HG03135 (cell line): Measurements from ENCODE around the gene SH2D3A.

Source experiments
- ATAC-seq: cut with Tn5 transposase; IDR thresholded peaks from one replicate; pipeline ENCODE4 v1.9.1; 2021; ENCODE audit warnings: mild to moderate bottlenecking, moderate library complexity; ENCODE audit not compliant: unreplicated experiment

SH2D3A gene

DNA sequence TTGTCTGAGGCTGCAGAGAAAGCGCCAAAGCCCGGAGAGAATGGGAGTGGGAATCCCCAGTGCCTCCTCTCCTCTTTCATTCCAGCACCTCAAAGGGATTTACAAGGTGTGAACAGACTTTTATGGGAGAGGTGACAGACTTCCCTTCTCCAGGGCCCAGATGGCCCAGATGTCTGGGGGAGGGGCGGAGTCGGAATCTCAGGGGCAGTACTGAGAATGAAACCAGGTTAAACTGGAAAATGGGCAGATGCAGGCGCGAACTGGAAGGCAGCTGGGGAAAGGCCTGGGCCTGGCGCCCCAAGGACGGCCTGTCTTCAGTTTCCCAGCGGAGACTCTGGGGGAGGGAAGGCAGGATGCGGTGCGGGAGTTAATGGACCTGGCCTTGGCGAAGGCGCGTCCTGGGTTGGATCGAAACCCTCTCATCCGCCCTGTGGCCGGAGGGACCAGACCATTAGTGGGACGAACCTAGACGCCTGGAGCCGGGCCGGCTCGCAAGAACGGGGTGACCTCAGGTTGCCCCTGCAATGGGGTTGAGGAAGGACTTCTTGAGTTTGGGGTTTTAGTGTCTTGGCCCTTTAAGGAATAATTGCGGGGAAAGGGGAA is 28.3 kb downstream of the SH2D3A start:
- no peak for ATAC-seq

DNA sequence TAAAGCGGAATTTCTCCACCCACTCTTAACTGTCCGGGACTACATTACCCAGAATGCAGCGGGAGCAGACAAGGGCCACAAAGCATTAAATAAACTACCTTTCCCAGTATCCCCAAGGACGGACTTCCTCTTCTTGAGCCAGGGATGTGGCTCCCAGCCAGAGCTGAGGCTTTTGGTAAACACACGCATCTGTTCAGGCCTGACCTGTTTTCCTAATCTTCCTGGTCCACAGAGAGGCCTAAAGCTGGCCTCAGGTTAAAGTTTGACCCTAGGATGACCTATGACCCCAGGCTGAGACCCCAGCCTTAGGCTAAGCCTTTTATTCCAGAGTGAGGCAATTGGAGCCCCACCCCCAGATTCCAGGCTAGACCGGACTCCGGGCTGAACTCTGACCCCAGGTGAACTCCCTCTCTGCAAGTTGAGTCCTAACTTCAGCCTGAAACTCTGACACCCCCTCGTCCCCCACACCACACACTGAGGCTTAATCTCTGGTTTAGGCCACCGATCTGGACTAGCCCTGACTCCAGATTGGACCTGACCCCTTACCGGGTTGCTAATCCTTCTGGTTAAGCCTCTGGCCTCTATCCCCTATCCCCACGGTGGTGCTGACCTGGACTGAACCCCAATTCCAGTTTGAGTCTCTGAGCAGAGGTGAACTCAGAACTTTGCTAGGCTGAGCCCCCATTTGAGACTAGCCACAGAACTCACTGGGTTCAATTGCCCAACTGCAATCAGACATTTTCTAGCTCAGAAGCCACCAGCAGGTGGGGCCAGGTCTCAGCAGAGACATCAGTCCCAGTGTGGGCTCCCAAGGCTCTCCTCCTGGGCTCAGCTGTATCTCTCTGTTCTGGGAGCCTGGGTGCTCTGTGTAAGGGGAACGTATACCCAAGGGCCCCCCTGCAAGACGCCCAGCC is 29.1 kb downstream of the SH2D3A start:
- ATAC-seq, result no peak

DNA sequence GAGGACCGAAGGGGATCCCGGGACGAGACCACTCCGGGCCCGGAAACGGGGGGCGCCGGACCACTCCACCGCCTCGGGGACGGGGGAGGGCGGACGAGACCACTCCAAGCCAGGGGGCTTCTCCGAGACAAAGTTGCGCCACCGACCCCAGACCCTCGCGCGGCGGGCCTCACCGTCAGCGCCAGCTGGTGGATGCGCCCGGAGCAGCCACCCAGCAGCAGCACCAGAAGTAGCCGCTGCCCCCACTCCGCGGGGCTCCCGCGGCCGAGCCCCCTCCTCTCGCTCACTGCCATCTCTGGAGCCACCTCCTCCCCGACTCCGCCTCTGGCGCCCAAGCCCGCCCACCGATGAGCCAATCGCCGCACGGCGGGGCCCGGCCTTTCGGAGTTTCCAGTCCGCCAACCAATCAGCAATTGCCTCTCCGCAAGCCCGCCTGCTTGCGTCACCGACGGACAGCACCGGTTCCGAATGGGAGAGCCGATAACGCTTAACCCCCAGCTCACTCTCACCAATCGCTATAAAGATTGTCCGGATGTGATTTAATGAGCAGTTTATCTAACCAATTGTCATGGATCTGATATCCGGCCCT is 29.9 kb downstream of the SH2D3A start, which contains the start of gene GPR108:
Gene GPR108 (minus strand): TSS at position 297 of the 589 bp plus-strand sequence. CDS start 4 bp downstream, at position 293.
- peak; percentile 56 for ATAC-seq

DNA sequence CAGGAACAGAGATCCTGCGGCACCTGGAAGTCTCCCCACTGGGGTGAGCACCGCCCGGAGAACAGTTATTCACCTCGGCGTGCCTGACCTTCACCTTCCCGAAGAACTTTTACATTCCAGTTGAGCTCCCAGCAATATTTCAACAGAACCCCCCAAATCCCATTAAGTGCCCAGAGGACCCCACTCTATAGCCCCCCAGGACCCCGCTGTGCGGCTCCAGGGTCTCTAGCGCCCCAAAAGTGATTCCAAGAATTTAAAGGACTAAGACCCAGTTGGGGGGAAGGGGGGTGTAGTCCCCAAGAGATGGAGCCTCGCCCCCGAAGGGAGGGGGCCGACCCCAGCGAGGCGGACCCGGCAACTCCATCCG is 30.3 kb downstream of the SH2D3A start:
- ATAC-seq, result no peak

DNA sequence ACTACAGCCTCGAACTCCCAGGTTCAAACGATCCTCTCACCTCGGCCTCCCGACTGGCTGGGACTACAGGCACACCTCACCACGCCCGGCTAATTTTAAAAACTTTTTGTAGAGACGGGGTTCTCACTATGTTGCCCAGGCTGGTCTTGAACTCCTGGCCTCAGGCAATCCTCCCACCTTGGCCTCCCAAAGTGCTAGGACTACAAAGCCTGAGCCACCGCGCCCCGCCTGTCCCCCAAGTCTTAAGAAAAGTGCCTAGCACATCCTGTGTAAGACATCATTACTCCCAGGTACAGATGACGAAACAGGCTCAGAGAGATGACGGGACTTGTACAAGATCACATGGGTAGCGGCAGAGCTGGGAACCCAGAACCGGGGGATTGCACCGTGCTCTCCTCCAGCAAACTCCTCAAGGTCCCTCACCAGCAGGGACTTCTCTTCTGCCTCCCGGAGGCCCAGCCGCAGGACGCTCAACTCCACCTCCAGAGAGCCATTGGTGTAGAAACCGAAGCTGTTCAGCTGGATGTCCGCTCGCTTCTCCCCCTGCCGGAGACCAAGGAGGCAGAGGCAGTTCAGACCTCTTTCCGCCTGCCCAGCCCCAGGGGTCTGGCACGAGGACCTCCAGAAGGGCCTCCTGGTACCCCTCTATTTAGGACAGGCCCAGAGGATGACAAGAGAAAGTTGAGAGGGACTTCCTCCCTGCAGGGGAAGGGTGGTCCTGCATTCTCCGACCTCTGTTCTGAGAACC is 30.9 kb downstream of the SH2D3A start:
- peak; percentile 19 for ATAC-seq

DNA sequence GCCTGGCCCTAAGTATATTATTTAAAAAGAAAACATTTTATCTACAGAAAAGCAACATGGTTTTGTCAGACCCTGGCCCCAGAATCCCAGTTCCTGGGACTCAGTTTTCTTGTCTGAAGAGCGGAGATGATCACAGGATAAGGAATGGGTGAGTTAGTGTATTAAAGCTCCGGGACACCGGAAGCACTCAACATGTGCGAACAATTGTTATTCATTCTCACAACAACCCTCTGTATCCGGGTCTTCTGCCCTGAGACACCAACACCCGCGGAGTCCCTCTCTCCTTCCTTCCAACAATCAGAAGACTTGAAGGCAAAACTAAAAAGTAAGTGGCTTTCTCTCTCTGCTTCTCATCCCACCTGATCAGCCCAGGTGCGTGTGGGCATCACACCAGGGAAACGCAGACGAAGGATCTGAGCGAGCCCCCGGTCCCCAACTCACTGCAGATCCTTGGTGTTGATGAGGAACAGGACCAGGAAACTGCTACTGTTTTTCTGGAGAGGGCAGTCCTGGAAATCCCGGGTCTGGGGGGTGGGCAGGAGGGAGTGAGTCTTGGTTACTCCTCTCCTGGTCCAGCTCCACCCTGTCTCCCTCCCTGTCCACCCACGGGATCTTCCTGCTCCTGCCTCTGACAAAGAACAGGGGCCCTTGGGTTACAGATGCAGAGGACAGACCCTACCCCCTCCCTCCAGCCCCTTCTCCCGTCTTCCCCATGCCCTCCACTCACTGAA is 31.9 kb downstream of the SH2D3A start:
- ATAC-seq, result no peak

DNA sequence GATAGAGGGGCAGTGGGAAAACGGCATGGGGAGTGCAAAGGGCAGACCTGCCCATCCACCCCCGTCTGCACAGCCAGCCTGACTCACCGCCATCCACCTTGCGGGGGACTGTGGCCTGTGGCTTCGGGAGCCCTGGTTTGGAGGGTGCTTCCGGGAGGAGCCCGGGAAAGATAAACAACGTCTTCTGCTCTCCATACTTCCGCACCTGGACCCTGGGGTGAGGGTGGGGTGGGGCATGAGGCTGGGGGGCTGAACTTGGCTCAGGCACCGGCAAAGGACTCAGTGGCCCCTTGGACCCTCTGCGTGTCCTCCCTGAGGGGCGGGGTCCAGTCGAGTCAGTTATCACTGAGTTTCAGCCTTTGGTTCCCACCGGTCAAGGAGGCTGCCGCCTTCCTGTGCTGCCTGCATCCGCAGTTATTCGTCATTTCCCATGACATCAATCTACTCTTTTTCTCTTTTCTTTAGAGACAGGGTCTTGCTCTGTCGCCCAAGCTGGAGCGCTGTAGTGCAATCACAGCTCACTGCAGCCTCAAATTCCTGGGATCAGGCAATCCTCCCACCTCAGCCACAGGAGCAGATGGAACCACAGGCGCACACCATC is 33.0 kb downstream of the SH2D3A start:
- no peak for ATAC-seq

DNA sequence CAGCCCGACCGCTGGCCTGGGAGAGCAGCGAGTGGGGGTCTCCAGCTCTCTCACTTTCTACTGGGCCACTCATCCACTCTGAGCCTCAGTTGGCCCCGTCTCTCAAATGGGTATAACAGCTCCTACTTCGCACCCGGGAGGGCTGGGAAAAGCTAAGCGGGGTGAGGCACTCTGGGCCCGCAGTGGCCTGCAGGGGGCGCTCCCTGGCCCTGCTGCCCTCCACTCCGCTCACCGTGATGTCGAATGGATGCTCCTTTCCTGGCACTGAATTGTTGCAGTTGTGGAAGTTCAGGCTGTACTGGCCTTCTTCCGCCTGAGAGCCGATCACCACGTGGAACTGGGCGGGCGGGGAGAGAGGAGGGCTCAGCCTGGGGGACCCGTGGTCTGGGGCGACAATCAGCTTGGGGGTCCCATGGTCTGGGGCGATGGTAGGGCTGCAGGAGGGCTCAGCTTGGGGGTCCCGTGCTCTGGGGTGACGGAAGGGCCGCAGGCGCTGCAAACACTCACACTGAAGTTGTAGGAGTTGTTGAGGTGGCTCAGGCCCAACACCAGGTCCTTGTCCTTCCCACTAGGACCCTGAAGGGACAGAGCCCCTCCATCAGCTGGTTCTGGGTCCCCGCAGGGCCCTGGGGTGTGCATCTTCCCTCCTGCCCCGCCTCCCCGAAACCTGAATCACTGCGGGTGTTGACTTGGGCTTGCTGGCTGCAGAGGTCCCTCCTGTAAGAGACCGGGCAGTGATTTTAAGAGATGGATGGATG is 33.7 kb downstream of the SH2D3A start:
- no peak for ATAC-seq

DNA sequence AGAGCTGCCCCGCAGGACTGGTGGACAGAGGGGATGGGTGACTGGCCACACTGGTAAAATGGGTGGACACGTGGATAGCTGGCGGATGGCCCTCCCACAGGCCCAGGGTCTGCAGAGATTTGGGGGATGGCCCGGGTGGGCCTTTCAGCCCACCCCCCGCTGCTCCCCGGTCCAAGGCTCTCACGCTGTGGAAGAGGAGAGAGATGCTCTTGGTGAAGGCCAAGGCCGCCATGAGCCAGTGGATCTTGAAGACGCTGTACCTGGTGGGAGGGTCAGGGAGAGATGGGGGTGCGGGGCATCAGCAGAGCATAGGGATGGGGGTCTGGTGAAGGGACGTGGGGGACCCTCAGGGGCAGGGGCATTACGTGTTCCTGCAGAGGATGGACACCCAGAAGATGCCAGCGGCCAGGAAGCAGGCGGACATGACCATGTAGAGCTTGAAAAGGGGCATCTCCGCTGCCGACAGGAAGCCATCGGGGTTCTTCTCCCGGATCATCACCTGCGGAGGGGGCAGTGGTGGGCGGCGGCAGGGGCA is 34.4 kb downstream of the SH2D3A start:
- no peak for ATAC-seq

DNA sequence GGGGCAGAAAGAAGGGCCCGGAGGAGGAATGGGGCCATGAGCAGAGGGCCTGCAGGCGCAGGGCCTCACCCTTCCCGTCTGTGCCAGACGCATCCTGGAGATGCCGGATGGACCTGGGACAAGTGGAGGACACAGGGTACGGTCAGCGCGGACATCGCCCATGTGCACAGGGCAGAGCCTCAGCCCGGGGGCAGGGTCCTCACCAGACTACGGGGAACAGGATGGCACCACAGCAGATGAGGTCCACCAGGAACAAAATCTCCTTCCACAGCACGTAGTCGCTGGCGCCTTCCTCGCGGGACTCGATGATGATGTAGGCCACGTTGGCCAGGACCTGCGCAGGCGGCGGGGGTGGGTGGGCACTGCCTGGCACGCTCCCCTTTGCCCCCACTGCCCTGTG is 35.4 kb downstream of the SH2D3A start:
- no peak for ATAC-seq

DNA sequence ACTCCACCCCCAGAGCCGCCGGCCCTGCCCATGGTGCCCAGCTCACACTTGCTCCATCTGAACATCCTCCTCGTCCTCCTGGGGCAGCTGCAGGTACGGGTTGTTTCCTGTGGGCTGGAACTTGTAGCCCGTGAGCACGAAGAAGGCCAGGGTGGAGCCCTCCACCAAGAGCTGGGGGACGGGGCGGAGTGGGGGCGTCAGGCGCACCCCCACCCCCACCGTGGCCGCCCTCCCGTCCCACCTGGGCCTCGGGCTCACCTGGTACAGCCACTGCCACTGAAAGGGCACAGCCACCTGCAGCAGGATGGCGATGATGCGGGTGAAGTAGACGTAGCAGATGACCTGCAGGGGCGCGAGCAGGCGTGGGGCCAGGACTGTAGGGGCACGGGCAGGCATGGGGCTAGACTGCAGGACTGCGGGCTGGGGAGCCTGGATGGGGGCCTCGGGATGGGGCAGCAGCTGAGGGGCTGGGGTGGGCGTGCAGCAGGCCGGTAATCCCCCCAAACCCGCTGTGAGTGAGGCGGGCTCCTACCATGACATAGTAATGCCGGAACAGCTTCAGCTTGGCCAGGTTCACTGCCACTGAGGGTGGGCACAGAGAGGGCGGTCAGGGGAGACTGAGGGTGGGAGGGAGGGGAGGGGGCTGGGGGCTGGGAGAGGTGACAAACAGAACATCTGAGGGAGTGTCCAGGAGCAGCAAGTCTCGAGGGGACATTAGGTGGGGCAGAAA is 36.1 kb downstream of the SH2D3A start:
- ATAC-seq, result no peak

DNA sequence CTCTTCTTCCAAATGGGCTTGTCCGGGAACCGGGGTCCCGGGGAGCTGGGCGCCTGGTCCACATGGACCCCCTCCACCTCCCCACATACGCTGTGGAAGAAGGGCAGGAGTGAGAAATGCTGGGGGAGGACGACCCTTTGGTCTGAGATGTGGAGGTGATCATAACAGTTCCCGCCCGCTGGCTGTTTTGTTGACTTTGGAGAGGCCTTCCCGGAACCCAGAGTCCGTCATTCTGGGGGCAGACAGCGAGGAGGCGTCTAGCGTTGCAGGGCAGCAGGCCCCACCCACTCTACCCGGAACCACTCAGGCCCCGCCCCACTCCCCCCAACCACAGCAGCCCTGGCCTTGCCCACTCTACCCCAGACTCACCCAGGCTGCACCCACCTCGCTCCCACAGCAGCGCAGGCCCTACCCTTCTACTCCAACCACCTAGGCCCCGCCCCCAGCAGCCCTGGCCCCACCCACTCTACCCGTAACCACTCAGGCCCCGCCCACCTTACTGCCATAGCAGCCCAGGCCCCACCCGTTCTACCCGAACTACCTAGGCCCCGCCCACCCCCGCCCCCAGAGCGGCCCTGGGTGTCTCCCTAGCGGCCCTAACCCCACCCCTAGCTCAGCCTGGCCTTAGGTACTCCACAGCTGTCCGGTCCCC is 37.0 kb downstream of the SH2D3A start:
- ATAC-seq, result no peak

DNA sequence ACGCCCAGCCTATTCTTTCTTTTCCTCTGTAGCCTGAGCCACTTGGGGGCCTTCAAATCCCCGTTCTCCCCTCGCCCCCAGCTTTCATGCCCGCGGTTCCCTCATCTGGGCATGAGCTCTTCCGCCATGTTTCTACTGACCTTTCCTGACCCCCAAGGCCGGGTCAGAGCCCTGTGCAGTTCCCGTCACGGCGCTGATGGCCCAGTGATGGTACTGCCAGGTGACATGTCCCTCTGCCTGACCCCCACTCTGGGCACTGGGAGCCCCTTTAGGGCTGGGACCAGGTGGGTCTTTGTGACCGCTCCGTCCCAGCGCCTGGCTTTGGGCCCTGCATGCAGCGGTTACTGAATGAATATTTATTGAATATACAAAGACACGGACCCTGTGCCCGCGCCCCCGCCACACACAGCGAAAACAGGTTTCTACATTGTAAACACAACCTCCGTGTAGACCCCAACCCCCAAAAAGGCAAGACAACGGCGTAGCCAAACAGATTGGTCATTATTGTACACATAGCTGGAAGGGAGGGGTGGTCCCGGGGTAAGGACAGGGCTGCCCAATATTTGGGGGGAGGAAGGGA is 37.6 kb downstream of the SH2D3A start:
- no peak for ATAC-seq

DNA sequence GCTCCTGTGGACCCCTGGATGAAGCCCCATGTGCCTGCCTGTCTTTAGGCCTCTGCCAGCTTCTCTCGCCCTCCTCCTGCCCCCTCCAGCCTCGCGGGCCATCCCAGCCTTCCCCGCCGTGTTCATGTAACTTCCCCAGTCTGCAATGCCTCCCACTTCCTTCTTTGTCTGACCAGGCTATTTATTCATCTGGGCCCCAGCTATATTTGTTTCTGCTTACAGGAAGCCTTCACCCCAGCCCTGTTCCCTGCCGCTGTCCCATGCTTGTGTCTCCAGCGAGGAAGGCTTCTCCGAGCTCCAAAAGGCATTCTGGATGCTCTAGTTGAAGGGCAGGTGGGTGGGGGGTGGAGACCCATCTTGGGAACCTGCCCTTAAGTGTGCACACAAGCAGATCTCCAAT is 38.9 kb downstream of the SH2D3A start:
- ATAC-seq, result no peak

DNA sequence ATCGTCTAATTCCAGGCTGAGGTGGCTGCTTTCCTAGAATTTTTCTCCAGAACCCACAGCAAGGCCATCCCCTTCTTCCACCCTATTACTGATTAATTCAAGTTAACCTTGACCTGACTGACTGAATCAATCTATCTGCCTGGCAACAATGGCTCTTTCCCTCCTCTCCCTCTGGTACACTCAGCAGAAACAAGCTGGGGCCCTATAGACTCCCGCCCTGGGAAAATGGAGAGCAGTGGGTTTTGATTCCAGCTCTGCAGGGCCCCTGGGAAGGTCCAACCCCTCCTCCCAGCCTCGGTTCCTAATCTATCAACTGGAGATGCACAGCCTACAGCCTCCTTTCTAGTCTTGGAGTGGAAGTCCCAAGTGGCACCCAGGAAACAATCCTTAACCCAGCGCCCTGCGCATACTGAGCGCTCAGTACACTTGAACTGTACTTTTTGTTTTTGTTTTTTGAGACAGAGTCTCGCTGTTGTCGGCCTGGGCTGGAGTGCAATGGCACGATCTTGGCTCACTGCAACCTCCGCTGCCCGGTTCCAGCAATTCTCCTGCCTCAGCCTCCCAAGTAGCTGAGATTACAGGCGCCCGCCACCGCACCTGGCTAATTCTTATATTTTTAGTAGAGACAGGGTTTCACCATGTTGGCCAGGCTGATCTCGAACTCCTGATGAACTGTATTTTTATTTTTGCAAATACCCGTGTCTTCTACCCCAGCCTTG is 41.6 kb downstream of the SH2D3A start:
- ATAC-seq, result no peak

DNA sequence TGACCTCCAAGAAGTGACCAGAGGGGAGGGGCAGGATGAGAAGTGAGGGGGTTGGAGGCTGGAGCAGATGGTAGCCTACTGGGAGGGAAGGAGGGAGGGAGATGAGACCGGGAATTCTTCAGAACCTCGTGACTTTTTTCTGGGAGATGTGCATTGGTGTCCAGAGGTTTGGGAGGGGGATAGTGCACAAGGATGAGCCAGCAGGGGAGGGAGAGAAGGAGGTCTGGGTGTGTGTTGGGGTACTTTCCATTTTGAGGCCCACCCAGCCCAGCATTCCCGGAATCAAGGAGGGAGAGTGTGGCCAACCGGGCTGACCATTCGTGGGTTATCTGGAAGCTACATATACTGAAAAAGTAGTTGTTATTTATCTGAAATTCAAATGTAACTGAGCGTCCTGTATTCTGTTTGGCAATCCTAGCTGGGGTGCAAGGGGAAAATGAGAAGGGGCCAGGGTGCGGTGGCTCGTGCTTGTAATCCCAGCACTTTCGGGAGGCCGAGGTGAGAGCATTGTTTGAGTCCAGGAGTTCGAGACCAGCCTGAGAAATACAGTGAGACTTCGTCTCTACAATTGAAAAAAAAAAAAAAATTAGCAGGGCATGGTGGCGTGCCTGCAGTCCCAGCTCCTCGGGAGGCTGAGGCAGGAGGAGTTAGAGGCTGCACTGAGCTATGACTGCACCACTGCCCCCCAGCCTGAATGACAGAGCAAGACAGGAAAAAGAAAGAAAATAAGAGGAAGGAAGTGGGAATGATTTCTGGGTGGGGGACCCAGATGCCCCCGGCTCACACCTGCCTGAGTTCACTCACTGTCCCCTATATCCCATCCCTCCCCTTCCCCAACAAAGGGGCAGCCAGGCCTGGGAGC is 42.4 kb downstream of the SH2D3A start:
- no peak for ATAC-seq
